Thyroid gland (tissue), 4 donors: Measurements from ENCODE around the gene SEMA6A. TPM values are rescaled to one million over a fixed set of nuclear protein-coding genes. Genes with fewer than 3 reads are reported as not detected.

Experiments
- DNase-seq, 2 donors: peaks; one replicate each; pipeline ENCODE4 v3.0.0-alpha.2; 2019
- H3K27ac ChIP-seq, 3 donors: fragments of 200-600 bp; sonication (generic); 1 replicate in 2 of 3; 2 replicates in 1 of 3; pipeline ENCODE4 v1.5.1; 2016 to 2019; ENCODE audit warnings: mild to moderate bottlenecking in 1 of 3, moderate library complexity in 1 of 3
- H3K27me3 ChIP-seq: fragments of 200-600 bp; sonication (generic); one replicate; pipeline ENCODE4 v1.5.1; 2019
- H3K36me3 ChIP-seq, 2 donors: fragments of 200-600 bp; sonication (generic); one replicate each; pipeline ENCODE4 v1.5.1; 2016 to 2019
- H3K4me1 ChIP-seq, 2 donors: fragments of 200-600 bp; sonication (generic); one replicate each; pipeline ENCODE4 v1.5.1; 2017 to 2019
- H3K4me3 ChIP-seq, 3 donors: fragments of 200-600 bp; sonication (generic); replicated peaks in 1 of 3; 1 replicate in 2 of 3; 2 replicates in 1 of 3; pipeline ENCODE4 v1.5.1; 2016; ENCODE audit warnings: mild to moderate bottlenecking in 1 of 3
- H3K9me3 ChIP-seq: fragments of 200-600 bp; sonication (generic); one replicate; pipeline ENCODE4 v1.5.1; 2017
- CTCF ChIP-seq, 6 experiments: fragments of 200-600 bp in 3 of 6; fragments of 450-650 bp in 3 of 6; sonication (generic) in 3 of 6; IDR thresholded peaks; one replicate each; pipeline ENCODE4 v1.5.1; 2016 to 2019; ENCODE audit warnings: antibody characterized with exemption in 6 of 6, mild to moderate bottlenecking in 2 of 6, inconsistent platforms in 1 of 6, moderate library complexity in 1 of 6
- POLR2A ChIP-seq, 2 donors: fragments of 450-650 bp; IDR thresholded peaks; one replicate each; pipeline ENCODE4 v1.6.1; 2017; ENCODE audit warnings: antibody characterized with exemption in 2 of 2, mild to moderate bottlenecking in 2 of 2, moderate library complexity in 1 of 2
- WGBS, 2 donors: methylation state at CpG; one replicate each; pipeline ENCODE4 v1.1.5; 2017; 5-methylcytosine and 5-hydroxymethylcytosine counted together
- intact Hi-C: fragments of 100-400 bp; cut with DNase I; formaldehyde crosslinking; loops from one replicate; pipeline ENCODE4 v1.15.1; 2023
- total RNA-seq, 4 donors: library from RNA; depleted of rRNA; stranded (reverse); fragments of >200 nt; gene quantifications; one replicate each; pipeline ENCODE4 v1.2.3, GENCODE V29; 2016

SEMA6A gene
- total RNA-seq, 4 donors from 2014 or later, result 27.6 to 37.9 (median 30.4) TPM

GRCh38 chr5:116614603-116614920 lies 39.9 kb upstream of the SEMA6A start:
- Histone ChIP-seq H3K4me3 (no peak overlapping the region), H3K27ac (no peak overlapping the region), H3K27me3 (no peaks in the 10 kb centered on the region), H3K9me3 (no peaks in the 10 kb centered on the region), H3K4me1 (no peaks in the 10 kb centered on the region), H3K36me3 (no peaks in the 10 kb centered on the region)
- 80 to 90% methylated on average over 5 of the region's 5 CpGs for WGBS, 2 donors
- no peak for DNase-seq
- intact Hi-C loops, result no loop called here
- TF ChIP-seq CTCF (IDR thresholded peaks at IDR 0.05) (no peak), POLR2A (IDR thresholded peaks at IDR 0.05) (no peak)

GRCh38 chr5:116613445-116613844 lies 38.8 kb upstream of the SEMA6A start:
- Histone ChIP-seq H3K9me3 (no peaks in the 10 kb centered on the region), H3K27ac (no peak overlapping the region), H3K36me3 (no peaks in the 10 kb centered on the region), H3K4me1 (no peaks in the 10 kb centered on the region), H3K27me3 (no peaks in the 10 kb centered on the region), H3K4me3 (no peak overlapping the region)
- intact Hi-C loops, result no loop called here
- DNase-seq, result no peak
- TF ChIP-seq CTCF (IDR thresholded peaks at IDR 0.05) (no peak), POLR2A (IDR thresholded peaks at IDR 0.05) (no peak)
- 78 to 85% methylated on average over 1 of the region's 1 CpG for WGBS, 2 donors

GRCh38 chr5:116612431-116612830 lies 37.8 kb upstream of the SEMA6A start:
- no peaks in the 10 kb centered on the region for H3K27me3 ChIP-seq
- H3K27ac ChIP-seq, result no peak overlapping the region
- H3K9me3 ChIP-seq, result no peaks in the 10 kb centered on the region
- H3K36me3 ChIP-seq, result no peaks in the 10 kb centered on the region
- 90 to 94% methylated on average over 5 of the region's 5 CpGs for WGBS, 2 donors
- intact Hi-C loops, result no loop called here
- no peaks in the 10 kb centered on the region for H3K4me1 ChIP-seq
- no peak for DNase-seq
- TF ChIP-seq POLR2A (IDR thresholded peaks at IDR 0.05), result no peak
- TF ChIP-seq CTCF (IDR thresholded peaks at IDR 0.05), result no peak
- H3K4me3 ChIP-seq, result no peak overlapping the region

GRCh38 chr5:116605310-116606070 lies 30.9 kb upstream of the SEMA6A start:
- DNase-seq, result no peak
- Histone ChIP-seq H3K4me1 (peaks cover 0 to 5% of the 10 kb centered on the region in 2 donors), H3K27ac (no peak overlapping the region), H3K4me3 (no peak overlapping the region), H3K36me3 (no peaks in the 10 kb centered on the region), H3K9me3 (no peaks in the 10 kb centered on the region), H3K27me3 (no peaks in the 10 kb centered on the region)
- WGBS, 2 donors, result 69 to 74% methylated on average over 4 of the region's 4 CpGs
- intact Hi-C loops, result no loop called here
- TF ChIP-seq CTCF (IDR thresholded peaks at IDR 0.05), result no peak

GRCh38 chr5:116604805-116605204 lies 30.2 kb upstream of the SEMA6A start:
- Histone ChIP-seq H3K27ac (no peak overlapping the region), H3K27me3 (no peaks in the 10 kb centered on the region), H3K9me3 (no peaks in the 10 kb centered on the region), H3K4me1 (peaks cover 0 to 6% of the 10 kb centered on the region in 2 donors), H3K36me3 (no peaks in the 10 kb centered on the region), H3K4me3 (no peak overlapping the region)
- TF ChIP-seq CTCF (IDR thresholded peaks at IDR 0.05) (no peak), POLR2A (IDR thresholded peaks at IDR 0.05) (no peak)
- WGBS, 2 donors, result 73 to 84% methylated on average over 4 of the region's 4 CpGs
- no peak for DNase-seq
- intact Hi-C loops, result no loop called here
